RKO (cell line): ENCODE data around the gene MIER2.

ENCODE experiments used
- DNase-seq: peaks from one replicate; pipeline ENCODE4 v3.0.0-alpha.2; 2016; ENCODE audit warnings: low spot score

Gene MIER2

GRCh38 chr19:307793-308420 is 36.7 kb downstream of the MIER2 start:
- DNase-seq = no peak

DNA sequence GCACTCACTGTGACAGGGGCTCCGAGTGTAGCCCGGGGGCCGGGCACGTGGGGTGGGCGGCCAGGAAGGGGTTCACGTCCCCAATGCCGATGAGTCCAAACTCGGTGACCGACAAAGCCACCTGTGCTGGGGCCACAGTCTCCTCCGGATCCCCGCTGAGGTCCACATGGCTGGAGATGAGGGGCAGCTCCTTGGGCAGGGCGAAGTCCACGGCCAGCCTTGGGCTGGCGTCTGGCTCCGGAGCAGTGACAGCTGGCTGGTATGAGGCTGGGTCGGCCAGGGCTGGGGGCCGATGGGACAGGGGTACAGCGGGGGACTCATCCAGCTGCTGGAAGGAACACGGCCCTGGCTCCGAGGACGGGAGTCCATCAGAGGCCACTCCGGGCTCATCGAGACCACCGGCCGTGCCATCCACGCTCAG is 37.5 kb downstream of the MIER2 start:
- no peak for DNase-seq

DNA sequence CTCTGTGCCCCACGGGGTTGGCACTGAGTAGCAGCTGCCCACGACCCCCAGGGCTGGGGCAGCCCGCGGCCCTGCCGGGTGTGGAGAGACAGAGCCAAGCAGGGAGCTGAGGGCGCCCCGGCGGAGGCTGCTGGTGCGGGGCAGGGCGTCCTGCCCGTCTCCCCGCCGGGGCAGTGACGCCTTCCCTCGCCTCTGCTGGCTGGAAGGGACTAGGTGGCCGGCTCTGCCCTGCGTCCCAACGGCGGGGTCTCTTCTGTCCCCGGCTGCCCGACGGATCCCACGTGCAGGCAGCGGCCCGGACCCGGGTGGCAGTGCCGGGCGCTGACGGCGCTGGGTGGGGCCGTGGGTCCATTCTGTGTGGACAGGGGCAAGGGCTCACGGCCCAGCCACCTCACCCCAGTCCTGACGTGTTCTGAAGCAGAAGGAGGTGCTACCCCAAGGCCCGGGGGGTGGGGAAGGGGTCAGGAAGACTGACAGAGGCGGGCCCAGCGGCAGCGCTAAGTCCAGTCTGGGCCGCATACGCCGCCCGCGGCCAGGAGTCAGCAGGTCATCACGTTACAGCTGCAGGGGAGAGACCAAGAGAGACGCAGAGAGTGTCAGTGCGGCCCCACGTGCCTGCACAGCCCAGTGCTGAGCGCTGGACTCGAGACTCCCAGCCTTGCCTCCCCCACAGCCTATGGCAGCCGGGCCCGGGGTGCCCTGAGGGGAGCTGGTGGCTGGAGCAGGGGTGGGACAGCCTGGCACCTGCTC is 38.3 kb downstream of the MIER2 start:
- DNase-seq = no peak

- DNase-seq = no peak
Measured at GRCh38 chr19:305240-306150, 39.1 kb downstream of the MIER2 start.

DNA sequence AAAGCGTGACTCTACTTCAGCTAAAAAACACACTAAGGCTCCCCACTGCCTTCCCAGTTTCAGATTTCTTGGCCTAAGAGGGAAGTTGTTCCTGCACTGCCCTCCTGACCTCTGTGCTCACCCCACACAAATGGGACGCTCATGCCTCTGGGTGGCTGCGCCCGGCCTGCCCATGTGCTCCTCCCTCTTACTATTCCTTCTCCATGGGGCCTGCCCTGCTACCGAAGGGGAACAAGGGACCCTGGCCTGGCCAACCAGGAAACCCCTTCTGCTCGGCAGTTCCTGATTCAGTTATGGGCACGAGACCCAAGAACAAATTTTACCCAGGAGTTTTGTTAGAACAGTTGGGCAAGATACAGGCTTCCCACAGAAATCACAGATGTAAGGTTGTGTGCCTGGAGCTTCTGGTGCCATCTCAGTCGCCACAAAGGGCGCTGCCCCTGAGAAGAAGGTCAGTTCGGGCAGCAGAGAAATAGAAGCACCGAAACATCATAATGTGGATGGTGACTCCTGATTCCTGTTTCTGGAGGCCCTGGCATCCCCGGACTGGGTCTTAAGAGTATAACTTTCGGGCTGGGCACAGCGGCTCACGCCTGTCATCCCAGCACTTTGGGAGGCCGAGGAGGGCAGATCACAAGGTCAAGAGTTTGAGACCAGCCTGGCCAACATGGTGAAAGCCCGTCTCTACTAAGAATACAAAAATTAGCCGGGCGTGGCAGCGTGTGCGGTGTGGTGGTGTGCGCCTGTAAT is 47.9 kb downstream of the MIER2 start:
- no peak for DNase-seq

DNA sequence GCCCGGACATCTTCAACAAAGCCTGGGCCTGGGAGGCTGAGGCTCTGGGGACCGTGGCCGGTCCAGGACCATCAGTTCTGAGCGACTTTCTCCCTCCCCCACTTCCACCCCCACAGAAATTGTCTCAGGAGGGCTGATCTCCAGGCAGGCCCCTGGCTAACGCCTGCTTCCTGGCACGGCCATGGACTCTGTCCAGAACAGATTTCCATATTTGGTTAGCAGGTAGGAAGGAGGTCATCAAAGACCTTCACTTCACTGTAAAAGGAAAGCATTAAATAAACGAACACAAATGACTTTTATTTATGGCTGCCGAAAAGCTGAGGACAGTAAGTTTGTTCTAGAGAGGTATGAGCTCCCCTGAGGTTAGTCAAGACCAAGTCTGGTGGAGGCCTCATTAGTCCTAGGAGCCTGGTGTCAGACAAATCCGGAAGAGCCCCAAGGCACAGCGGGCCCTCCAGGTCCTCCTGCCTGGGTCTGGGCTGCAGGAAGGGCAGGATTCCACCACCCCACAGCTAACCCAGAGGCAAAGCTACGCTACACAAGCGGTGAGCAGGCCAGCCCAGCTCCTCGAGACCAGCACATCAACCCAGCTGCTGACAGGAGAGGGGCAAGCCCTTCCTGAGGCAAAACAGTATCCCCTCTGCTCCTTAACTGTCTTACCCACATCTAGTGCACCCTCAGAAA is 48.8 kb downstream of the MIER2 start:
- no peak for DNase-seq

DNA sequence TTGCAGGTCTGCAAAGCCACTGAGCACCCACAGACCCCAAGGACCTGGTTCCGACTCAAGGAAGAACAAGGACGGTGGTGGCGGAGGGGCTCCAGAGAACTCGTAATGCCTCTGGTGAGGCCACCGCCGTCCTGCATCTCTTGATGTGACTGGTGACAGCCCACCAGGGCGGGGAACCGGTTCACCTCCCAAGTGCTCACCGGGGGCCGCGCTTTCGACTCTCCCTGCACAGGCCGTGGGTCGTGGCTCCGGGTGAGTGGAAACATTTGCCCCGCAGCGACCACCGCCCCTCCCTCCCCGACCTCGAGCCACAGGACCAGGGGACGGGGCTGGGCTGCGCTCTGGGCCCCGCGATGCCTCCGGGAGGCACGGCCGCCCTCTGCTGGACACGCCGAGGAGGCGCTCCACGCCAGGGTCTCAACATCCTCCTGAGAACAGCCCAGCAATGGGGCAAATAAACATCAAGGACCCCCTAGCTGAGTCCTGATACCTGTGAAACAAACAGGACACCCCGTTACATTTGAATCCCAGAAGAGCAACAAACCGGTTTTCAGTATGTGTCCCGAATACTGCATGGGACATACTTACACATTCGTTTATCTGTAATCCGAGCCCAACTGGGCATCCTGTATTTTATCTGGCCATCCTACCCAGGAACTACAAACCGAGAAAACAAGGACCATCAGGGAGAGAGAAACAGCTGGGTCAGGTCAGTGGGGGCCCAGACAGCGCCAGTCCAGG is 49.5 kb downstream of the MIER2 start:
- peak; percentile 23 for DNase-seq

- peak; percentile 37 for DNase-seq
Measured at GRCh38 chr19:294341-294945, 50.2 kb downstream of the MIER2 start.

- no peak for DNase-seq
Measured at GRCh38 chr19:293436-294110, 51.0 kb downstream of the MIER2 start.

GRCh38 chr19:292951-293350 is 51.6 kb downstream of the MIER2 start:
- no peak for DNase-seq

DNA sequence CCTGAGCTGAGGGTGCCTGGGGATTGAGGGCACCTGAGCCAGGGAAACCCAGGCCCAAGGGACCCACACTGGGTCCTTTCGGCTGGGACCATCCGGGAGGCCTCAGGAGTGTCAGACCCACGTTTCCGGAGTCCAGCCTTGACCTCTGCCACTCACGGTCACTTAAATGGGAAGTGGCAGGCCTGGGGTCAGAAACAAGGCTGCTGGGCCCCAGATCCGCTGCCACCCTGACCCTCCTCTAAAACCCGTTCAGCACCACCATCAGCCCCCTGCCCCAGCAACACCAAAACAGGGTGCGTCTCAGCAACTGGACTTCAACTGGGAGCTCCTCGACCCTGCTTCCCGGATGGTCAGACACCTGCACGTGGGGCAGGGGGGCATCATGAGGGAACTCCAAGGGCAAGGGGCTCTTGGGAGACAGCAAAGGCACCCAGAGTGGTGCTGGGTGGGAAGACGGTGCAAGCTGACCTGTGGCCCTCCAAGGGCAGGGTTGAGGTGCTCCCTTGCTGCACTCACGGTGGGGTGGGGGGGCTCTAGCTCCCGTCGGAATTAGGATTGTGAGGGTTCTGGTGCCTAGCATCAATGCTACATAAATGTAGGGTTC is 52.2 kb downstream of the MIER2 start:
- no peak for DNase-seq

GRCh38 chr19:291561-292280 is 52.9 kb downstream of the MIER2 start:
- no peak for DNase-seq

GRCh38 chr19:291006-291521 is 53.5 kb downstream of the MIER2 start, which contains the start of gene PLPP2:
TSS of gene PLPP2 (minus strand) at chr19:291403. CDS start at chr19:291336, 67 bp downstream.
- DNase-seq = peak; percentile 34

- peak; percentile 62 for DNase-seq
Measured at GRCh38 chr19:290372-291005, 54.1 kb downstream of the MIER2 start.

GRCh38 chr19:289651-290371 is 54.8 kb downstream of the MIER2 start:
- peak; percentile 85 for DNase-seq

DNA sequence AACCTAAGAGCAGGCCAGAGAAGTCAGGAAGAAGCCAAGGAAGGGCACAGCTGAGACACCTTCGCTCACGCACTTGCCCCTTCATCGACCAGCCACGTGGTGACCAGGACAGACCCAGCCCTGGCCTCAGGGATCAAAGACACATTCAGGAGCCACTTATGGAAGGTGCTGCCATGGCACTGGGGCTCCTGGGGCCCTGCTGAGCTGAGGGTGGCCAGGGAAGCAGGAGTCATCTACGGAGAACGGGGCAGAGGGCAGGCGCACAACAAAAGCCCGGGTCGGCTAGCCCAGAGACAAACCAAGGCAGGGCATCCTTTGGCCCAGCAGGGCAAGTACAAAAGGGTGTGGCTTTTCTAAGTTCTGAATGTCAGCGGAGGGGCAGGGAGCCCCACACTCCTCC is 55.7 kb downstream of the MIER2 start:
- no peak for DNase-seq

GRCh38 chr19:287381-287871 is 57.2 kb downstream of the MIER2 start:
- DNase-seq = no peak
